Measurements from ENCODE around the gene HPD.

- TF ChIP-seq CTCF (conservative IDR thresholded peaks at IDR 0.05; ENCODE audit: low read depth, low read length) (no peak), CHD1 (IDR thresholded peaks at IDR 0.05; ENCODE audit: low read depth, low read length) (no peak), POLR2A (IDR thresholded peaks at IDR 0.05; ENCODE audit: low read depth, low read length) (no peak), RAD21 (IDR thresholded peaks at IDR 0.05; ENCODE audit: low read length) (no peak), RFX5 (IDR thresholded peaks at IDR 0.05; ENCODE audit: low read depth, low read length) (no peak), BHLHE40 (IDR thresholded peaks at IDR 0.05; ENCODE audit: low read depth, low read length) (no peak)
- TF ChIP-seq, protein P1, sequence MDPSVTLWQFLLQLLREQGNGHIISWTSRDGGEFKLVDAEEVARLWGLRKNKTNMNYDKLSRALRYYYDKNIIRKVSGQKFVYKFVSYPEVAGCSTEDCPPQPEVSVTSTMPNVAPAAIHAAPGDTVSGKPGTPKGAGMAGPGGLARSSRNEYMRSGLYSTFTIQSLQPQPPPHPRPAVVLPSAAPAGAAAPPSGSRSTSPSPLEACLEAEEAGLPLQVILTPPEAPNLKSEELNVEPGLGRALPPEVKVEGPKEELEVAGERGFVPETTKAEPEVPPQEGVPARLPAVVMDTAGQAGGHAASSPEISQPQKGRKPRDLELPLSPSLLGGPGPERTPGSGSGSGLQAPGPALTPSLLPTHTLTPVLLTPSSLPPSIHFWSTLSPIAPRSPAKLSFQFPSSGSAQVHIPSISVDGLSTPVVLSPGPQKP (IDR thresholded peaks at IDR 0.05; ENCODE audit: borderline replicate concordance, low read depth, low read length), result no peak
- TF ChIP-seq, protein P2, sequence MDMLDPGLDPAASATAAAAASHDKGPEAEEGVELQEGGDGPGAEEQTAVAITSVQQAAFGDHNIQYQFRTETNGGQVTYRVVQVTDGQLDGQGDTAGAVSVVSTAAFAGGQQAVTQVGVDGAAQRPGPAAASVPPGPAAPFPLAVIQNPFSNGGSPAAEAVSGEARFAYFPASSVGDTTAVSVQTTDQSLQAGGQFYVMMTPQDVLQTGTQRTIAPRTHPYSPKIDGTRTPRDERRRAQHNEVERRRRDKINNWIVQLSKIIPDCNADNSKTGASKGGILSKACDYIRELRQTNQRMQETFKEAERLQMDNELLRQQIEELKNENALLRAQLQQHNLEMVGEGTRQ (IDR thresholded peaks at IDR 0.05; ENCODE audit: low read depth, low read length), result no peak
Observed at GRCh38 chr12:121828826-121829225, 29.8 kb downstream of the HPD start.
